RWPE2 (cell line): ENCODE measurements around the gene LENEP.

Source experiments
- ATAC-seq: fragments of 200-7000 bp; cut with Tn5 transposase; 3 replicates; pipeline ENCODE4 v1.9.1; 2021; ENCODE audit warnings: low read depth
- DNase-seq: peaks from one replicate; pipeline ENCODE4 v3.0.0-alpha.2; 2020; ENCODE audit warnings: low spot score
- H3K27ac ChIP-seq: fragments of 450-650 bp; 2 replicates; pipeline ENCODE4 v1.5.1; 2017; ENCODE audit warnings: mild to moderate bottlenecking; ENCODE audit not compliant: poor library complexity, severe bottlenecking
- H3K27me3 ChIP-seq: fragments of 250-450 bp; sonication (Bioruptor Pico); 2 replicates; pipeline ENCODE4 v1.5.1; 2021; ENCODE audit warnings: mild to moderate bottlenecking, moderate library complexity; ENCODE audit not compliant: insufficient read depth, poor library complexity, severe bottlenecking
- H3K36me3 ChIP-seq: fragments of 250-450 bp; sonication (Bioruptor Pico); 2 replicates; pipeline ENCODE4 v1.5.1; 2020; ENCODE audit warnings: low read depth, mild to moderate bottlenecking, moderate library complexity
- H3K4me1 ChIP-seq: fragments of 250-450 bp; sonication (Bioruptor Pico); 2 replicates; pipeline ENCODE4 v1.5.1; 2021; ENCODE audit warnings: mild to moderate bottlenecking, moderate library complexity; ENCODE audit not compliant: insufficient read depth, poor library complexity, severe bottlenecking
- H3K4me3 ChIP-seq: fragments of 250-450 bp; sonication (Bioruptor Pico); 2 replicates; pipeline ENCODE4 v1.5.1; 2021; ENCODE audit warnings: mild to moderate bottlenecking, moderate library complexity; ENCODE audit not compliant: severe bottlenecking
- H3K9me3 ChIP-seq: fragments of 250-450 bp; sonication (Bioruptor Pico); 2 replicates; pipeline ENCODE4 v1.5.1; 2021; ENCODE audit warnings: mild to moderate bottlenecking, moderate library complexity; ENCODE audit not compliant: severe bottlenecking
- TF ChIP-seq, protein P1 (sequence below): fragments of 450-650 bp; IDR thresholded peaks from one replicate; pipeline ENCODE4 v1.5.1; 2017; ENCODE audit warnings: mild to moderate bottlenecking, moderate library complexity; ENCODE audit not compliant: poor library complexity, severe bottlenecking

LENEP gene

DNA sequence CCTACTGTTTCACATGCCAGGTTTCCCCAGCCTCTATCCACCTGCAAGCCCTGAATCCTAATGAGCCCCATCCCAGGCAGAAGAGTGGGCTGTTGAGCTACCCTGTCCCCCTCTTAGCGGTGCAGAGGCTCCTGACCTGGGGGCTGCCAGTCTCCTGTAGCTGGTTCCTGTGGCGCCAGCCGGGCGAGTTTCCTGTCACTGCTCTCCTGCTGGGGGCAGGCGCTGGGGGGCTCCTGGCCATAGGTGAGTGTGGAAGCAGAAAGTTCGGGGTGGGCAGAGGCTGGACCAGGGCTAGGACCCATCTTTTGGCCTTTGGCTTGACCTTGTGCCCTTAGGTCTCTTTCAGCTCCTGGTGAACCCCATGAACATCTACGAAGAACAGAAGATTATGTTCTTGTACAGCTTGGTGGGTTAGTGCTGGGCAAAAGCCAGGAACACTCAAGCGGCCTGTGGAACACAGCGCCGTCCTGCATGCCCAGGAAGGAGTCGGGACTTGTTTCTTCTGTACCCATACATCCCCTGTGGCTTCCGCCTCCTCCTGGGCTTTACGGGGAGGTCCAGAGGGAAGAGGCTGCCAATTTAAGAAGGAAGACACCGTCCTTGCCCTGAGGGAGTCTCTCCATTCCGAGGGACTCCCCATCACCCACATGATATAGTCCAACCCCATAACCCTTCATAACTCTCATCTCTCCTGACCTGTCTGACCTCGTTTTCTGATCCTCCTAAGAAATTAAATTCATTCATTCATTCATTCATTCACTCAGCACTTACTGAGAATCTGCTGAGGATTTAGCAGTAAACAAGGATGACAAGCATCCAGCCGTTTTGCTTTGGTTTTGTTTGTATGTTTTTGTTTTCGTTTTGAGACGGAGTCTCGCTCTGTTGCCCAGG, 41.2 kb downstream of the LENEP start:
- Histone ChIP-seq H3K4me1 (peaks cover 14% of the 10 kb centered on the region), H3K27ac (no peak overlapping the region), H3K36me3 (no peaks in the 10 kb centered on the region), H3K4me3 (no peak overlapping the region), H3K9me3 (no peaks in the 10 kb centered on the region), H3K27me3 (no peaks in the 10 kb centered on the region)
- DNase-seq (no peak), ATAC-seq (no peak)
- TF ChIP-seq, protein P1, sequence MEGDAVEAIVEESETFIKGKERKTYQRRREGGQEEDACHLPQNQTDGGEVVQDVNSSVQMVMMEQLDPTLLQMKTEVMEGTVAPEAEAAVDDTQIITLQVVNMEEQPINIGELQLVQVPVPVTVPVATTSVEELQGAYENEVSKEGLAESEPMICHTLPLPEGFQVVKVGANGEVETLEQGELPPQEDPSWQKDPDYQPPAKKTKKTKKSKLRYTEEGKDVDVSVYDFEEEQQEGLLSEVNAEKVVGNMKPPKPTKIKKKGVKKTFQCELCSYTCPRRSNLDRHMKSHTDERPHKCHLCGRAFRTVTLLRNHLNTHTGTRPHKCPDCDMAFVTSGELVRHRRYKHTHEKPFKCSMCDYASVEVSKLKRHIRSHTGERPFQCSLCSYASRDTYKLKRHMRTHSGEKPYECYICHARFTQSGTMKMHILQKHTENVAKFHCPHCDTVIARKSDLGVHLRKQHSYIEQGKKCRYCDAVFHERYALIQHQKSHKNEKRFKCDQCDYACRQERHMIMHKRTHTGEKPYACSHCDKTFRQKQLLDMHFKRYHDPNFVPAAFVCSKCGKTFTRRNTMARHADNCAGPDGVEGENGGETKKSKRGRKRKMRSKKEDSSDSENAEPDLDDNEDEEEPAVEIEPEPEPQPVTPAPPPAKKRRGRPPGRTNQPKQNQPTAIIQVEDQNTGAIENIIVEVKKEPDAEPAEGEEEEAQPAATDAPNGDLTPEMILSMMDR, result no peak

DNA sequence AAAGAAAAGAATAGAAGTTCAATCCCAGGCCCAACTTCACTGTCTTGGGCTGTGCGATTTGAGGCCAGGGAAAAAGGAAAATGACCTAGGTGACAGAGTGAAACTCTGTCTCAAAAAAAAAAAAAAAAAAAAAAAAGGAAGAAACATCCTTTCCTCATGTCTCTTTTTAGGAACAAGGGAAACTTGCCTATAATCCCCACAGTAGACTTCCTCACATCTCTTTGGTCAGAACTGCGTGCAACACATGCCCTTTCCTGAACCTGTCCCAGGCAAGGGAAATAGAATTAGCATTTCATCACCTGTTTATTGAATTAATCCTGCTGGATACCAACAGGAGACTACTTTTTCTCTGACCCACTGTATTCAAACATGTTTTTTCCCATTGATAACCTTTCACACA, 42.5 kb downstream of the LENEP start:
- Histone ChIP-seq H3K4me3 (no peak overlapping the region), H3K4me1 (peaks cover 14% of the 10 kb centered on the region), H3K27me3 (no peaks in the 10 kb centered on the region), H3K27ac (no peak overlapping the region), H3K9me3 (no peaks in the 10 kb centered on the region), H3K36me3 (no peaks in the 10 kb centered on the region)
- TF ChIP-seq, protein P1, result no peak
- ATAC-seq, result no peak
- no peak for DNase-seq

DNA sequence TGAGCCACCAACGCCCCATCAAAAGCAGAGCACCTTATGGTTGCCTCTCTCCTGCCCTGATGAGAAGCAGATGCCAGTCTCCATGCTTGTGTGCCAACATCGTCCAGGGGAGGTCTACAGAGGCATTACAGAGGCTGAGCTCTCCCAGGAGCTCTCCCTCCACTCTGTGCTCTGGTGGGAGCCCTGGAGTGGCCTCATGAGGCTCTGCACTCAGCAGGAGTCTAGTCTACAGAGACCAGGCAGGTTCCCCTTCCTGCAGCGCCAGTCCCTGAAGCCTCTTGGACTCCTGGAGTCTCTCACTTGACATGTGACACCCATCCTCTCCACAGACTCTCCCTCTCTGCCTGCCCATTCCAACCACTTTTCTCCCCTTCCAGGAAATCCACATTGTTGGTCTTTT, 43.7 kb downstream of the LENEP start:
- H3K9me3 ChIP-seq, result no peaks in the 10 kb centered on the region
- H3K27me3 ChIP-seq, result no peaks in the 10 kb centered on the region
- DNase-seq (no peak), ATAC-seq (no peak)
- H3K4me3 ChIP-seq, result no peak overlapping the region
- H3K36me3 ChIP-seq, result no peaks in the 10 kb centered on the region
- H3K4me1 ChIP-seq, result peaks cover 14% of the 10 kb centered on the region
- H3K27ac ChIP-seq, result no peak overlapping the region
- TF ChIP-seq, protein P1, result no peak

DNA sequence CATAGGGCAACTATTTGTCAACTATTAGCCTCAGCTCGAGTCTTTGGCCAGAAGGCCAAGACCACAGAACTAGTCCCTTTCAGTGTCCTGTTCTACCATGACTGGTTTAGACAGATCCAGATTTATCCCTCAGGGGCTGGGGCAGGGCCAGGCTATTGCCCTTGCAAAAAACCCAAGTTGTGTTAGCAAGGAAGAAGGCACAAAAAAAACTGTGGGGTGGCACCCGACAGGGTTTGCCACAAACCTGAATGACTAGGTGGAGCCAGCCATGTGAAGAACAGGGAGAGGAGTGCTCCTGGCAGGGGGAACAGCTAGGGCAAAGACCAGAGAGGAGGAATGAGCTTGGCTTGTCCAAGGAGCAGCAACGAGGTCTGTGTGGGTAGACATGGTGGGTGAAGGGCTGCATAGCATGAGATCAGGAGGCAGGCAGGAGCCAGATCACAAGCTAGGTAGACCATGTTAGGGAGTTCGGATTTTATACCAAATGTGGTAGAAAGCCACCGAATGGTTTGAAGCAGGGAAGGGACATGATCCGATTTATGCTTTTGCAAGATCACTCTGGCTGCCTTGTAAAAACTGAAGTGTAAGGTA, 44.6 kb downstream of the LENEP start:
- ATAC-seq (no peak), DNase-seq (no peak)
- Histone ChIP-seq H3K27me3 (no peaks in the 10 kb centered on the region), H3K4me1 (peaks cover 14% of the 10 kb centered on the region), H3K36me3 (no peaks in the 10 kb centered on the region), H3K9me3 (no peaks in the 10 kb centered on the region), H3K27ac (peak overlapping the region; percentile 58), H3K4me3 (no peak overlapping the region)
- TF ChIP-seq, protein P1, result no peak
